ENCODE data around the gene PTPRF. TPM values are rescaled to one million over a fixed set of nuclear protein-coding genes. Genes with fewer than 3 reads are reported as not detected.
A peak's percentile ranks its signal among the peaks of the same experiment; 100 is the strongest.
"Not testable (repeated sequence)": the region's sequence is repeated elsewhere in the genome, so short reads cannot be mapped to it uniquely, and the experiment has no call there.

Gene PTPRF
- total RNA-seq, 1 experiment from 2014 or later: not detected

DNA sequence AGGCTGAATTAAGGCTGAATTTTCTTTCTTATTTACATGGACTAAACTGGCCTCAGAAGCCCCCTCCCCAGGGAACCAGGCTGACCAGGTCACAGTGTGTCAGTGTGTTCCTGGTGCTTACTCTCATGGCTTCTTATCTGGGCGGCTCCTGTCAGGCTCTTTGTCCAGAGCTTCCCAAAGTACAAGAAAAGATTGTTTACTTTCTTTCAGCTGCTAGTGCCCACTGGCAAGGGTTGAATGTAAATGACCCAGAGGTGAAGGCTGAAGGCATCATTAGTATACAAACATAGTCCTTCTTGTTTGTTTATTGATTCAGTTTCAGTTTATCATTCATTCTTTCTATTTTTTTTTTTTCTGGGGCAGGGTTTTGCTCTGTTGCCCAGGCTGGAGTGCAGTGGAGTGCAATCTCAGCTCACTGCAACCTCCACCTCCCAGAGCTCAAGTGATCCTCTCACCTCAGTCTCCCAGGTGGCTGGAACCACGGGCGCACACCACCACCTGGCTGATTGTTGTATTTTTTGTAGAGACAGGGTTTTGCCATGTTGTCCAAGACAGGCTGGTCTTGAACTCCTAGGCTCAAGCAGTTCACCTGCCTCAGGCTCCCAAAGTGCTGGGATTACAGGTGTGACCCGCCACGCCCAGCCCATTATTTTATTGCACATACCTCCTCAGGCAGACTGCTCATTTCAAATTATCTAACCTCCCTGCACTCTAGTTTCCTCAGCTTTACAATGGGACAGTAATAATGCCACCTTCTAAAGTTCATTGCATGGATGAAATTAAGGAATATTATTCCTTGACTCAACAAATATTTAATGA lies 109.5 kb downstream of the PTPRF start:
- no peak overlapping the region for H3K4me2 ChIP-seq (ENCODE audit: low read depth, low read length, poor library complexity, severe bottlenecking)
- no peaks in the 10 kb centered on the region for H4K20me1 ChIP-seq (ENCODE audit: insufficient read depth, low read depth, low read length)
- no peaks in the 10 kb centered on the region for H3K9me3 ChIP-seq (ENCODE audit: low read length)
- H3K4me1 ChIP-seq (ENCODE audit: low read length): no peaks in the 10 kb centered on the region
- H3K36me3 ChIP-seq (ENCODE audit: insufficient read depth, low read length): no peaks in the 10 kb centered on the region
- H2AFZ ChIP-seq (ENCODE audit: low read length): no peak overlapping the region
- H3K27me3 ChIP-seq (ENCODE audit: low read length): no peaks in the 10 kb centered on the region
- H3K27ac ChIP-seq (ENCODE audit: low read length): no peak overlapping the region
- H3K79me2 ChIP-seq (ENCODE audit: low read length): no peaks in the 10 kb centered on the region
- H3K9ac ChIP-seq (ENCODE audit: low read length): no peak overlapping the region
- H3K4me3 ChIP-seq (ENCODE audit: low read length): no peak overlapping the region
- DNase-seq: no peak
- no peaks in the 10 kb centered on the region for H3K9me2 ChIP-seq (replicated peaks; ENCODE audit: insufficient read depth, low read length)

DNA sequence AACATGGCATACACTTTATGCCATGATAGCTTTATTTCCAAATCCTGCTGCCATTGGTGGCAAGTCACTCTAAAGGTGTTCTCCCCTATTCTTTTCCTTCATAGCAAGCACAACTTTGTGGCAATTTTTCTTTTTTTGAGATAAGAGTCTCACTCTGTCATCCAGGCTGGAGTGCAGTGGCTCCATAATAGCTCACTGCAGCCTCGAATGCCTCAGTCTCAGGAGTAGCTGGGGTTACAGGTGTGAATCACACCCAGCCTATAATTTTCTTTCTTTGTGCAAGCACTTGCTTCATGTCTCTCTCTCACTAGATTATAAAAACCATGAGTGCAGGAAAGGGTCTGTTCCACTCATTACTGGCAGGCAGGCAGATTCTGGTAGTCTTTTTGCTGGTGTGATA lies 113.9 kb downstream of the PTPRF start:
- Histone ChIP-seq H3K27ac (ENCODE audit: low read length) (no peak overlapping the region), H3K4me1 (ENCODE audit: low read length) (peaks cover 7% of the 10 kb centered on the region), H3K4me2 (ENCODE audit: low read depth, low read length, poor library complexity, severe bottlenecking) (no peak overlapping the region), H3K4me3 (ENCODE audit: low read length) (no peak overlapping the region), H2AFZ (ENCODE audit: low read length) (no peak overlapping the region), H3K9me3 (ENCODE audit: low read length) (no peaks in the 10 kb centered on the region), H3K9me2 (replicated peaks; ENCODE audit: insufficient read depth, low read length) (no peaks in the 10 kb centered on the region), H3K36me3 (ENCODE audit: insufficient read depth, low read length) (no peaks in the 10 kb centered on the region), H4K20me1 (ENCODE audit: insufficient read depth, low read depth, low read length) (no peaks in the 10 kb centered on the region), H3K9ac (ENCODE audit: low read length) (no peak overlapping the region), H3K79me2 (ENCODE audit: low read length) (no peaks in the 10 kb centered on the region), H3K27me3 (ENCODE audit: low read length) (no peaks in the 10 kb centered on the region)
- DNase-seq: no peak

DNA sequence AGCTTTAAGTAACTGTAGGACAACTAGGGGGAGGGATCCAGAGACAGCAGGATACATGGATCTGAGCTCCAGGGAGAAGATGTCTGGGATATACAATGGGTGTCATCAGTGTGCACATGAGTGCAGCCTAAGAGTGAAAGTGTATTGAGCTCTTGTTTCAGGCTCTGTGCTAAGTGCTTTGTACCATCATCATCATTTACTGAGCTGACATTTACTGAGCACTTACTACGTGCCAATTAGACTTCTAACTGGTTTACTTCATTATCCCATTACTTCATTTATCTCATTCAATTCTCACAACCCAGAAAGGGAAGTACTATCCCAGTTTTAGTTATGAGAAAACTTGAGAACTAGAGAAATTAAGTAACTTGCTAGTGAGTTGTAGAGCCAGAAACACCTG lies 114.8 kb downstream of the PTPRF start:
- Histone ChIP-seq H3K27ac (ENCODE audit: low read length) (no peak overlapping the region), H3K4me3 (ENCODE audit: low read length) (no peak overlapping the region)
- no peak for DNase-seq

DNA sequence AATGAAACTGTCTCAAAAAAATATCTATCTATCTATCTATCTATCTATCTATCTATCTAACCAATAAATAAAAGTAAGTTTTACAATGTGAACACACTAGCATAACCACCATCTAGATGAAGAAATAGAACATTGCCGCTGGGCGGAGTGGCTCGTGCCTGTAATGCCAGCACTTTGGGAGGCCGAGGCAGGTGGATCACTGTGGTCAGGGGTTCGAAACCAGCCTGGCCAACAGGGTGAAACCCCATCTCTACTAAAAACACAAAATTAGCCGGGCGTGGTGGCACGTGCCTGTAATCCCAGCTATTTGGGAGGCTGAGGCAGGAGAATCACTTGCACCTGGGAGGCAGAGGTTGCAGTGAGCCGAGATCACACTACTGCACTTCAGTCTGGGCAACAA lies 116.6 kb downstream of the PTPRF start:
- Histone ChIP-seq H3K4me1 (ENCODE audit: low read length) (peaks cover 21% of the 10 kb centered on the region), H4K20me1 (ENCODE audit: insufficient read depth, low read depth, low read length) (peaks cover 14% of the 10 kb centered on the region), H3K79me2 (ENCODE audit: low read length) (peaks cover 20% of the 10 kb centered on the region)
- not testable (repeated sequence) for H3K27ac ChIP-seq (ENCODE audit: low read length); DNase-seq; H2AFZ ChIP-seq (ENCODE audit: low read length); H3K9me2 ChIP-seq (replicated peaks; ENCODE audit: insufficient read depth, low read length); H3K27me3 ChIP-seq (ENCODE audit: low read length); H3K9me3 ChIP-seq (ENCODE audit: low read length); H3K4me2 ChIP-seq (ENCODE audit: low read depth, low read length, poor library complexity, severe bottlenecking); H3K36me3 ChIP-seq (ENCODE audit: insufficient read depth, low read length); H3K4me3 ChIP-seq (ENCODE audit: low read length); H3K9ac ChIP-seq (ENCODE audit: low read length)

More for the DNA sequence above, 114.8 kb downstream of the PTPRF start:
- Histone ChIP-seq H2AFZ (ENCODE audit: low read length) (no peak overlapping the region), H3K9me3 (ENCODE audit: low read length) (no peaks in the 10 kb centered on the region), H3K36me3 (ENCODE audit: insufficient read depth, low read length) (no peaks in the 10 kb centered on the region), H3K27me3 (ENCODE audit: low read length) (no peaks in the 10 kb centered on the region), H3K9ac (ENCODE audit: low read length) (no peak overlapping the region), H3K4me2 (ENCODE audit: low read depth, low read length, poor library complexity, severe bottlenecking) (no peak overlapping the region), H3K4me1 (ENCODE audit: low read length) (peaks cover 7% of the 10 kb centered on the region), H4K20me1 (ENCODE audit: insufficient read depth, low read depth, low read length) (0 out of 2 replicates have a peak, but pooled peaks cover under 1% of the 10 kb centered on the region), H3K9me2 (replicated peaks; ENCODE audit: insufficient read depth, low read length) (no peaks in the 10 kb centered on the region), H3K79me2 (ENCODE audit: low read length) (peaks cover 2% of the 10 kb centered on the region)

DNA sequence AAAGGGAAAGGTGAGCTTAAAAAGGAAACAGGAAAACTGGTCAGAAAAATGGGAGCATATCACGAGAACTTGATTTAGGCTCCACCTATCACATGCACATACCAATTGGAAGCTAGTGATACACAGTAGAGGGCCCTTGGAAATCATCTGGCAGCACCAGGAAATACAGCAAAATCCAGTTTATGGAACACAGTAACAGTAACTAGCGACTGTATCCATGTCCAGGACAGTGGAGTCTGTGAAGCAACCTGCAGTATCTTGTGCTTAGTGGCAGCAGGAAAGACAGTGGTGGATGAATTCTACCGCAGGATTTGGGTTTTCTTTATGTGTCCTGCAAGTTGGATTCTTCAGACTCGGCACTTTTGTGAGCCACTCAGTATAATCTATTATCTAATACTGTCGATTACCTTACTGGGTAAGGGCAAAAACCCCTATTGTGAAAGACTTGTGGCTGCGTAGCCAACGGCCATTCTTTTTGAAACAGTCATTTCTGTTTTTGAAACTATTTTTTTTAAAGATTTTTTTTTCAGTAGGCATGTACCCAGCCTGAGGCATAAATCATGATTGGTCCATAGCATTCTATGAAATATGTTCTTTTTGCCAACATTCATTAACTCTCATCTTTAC lies 117.7 kb downstream of the PTPRF start:
- H2AFZ ChIP-seq (ENCODE audit: low read length): no peak overlapping the region
- 0 out of 2 replicates have a peak, but pooled peaks cover 5% of the 10 kb centered on the region for H3K36me3 ChIP-seq (ENCODE audit: insufficient read depth, low read length)
- H4K20me1 ChIP-seq (ENCODE audit: insufficient read depth, low read depth, low read length): peaks cover 14% of the 10 kb centered on the region
- no peak overlapping the region for H3K27ac ChIP-seq (ENCODE audit: low read length)
- H3K79me2 ChIP-seq (ENCODE audit: low read length): peaks cover 29% of the 10 kb centered on the region
- DNase-seq: no peak
- H3K4me2 ChIP-seq (ENCODE audit: low read depth, low read length, poor library complexity, severe bottlenecking): peak overlapping the region; percentile 79
- H3K9me3 ChIP-seq (ENCODE audit: low read length): no peaks in the 10 kb centered on the region
- H3K4me3 ChIP-seq (ENCODE audit: low read length): no peak overlapping the region
- no peak overlapping the region for H3K9ac ChIP-seq (ENCODE audit: low read length)
- no peaks in the 10 kb centered on the region for H3K9me2 ChIP-seq (replicated peaks; ENCODE audit: insufficient read depth, low read length)
- peaks cover 28% of the 10 kb centered on the region for H3K4me1 ChIP-seq (ENCODE audit: low read length)
- H3K27me3 ChIP-seq (ENCODE audit: low read length): no peaks in the 10 kb centered on the region

DNA sequence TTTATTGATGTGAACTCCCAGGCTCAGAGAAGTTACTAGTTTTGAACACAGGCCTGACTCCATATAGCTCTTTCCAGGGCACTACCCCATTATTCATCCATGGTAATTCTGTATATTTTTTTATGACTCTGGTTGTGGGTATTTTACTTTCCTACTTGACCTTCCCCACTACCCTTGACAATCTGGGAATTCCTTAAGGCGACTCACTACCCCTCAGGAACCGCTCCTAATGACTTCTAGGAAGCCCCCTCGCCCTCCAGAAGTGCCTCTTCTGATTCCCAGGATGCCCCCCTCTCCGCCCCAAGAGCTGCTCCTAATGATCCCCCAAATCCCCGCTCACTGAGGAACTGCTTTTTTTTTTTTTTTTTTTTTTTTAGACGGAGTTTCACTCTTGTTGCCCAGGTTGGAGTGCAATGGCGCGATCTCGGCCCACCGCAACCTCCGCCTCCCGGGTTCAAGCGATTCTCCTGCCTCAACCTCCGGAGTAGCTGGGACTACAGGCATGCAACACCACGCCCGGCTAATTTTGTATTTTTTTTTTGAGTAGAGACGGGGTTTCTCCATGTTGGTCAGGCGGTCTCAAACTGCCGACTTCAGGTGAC lies 118.3 kb downstream of the PTPRF start:
- peak overlapping the region; percentile 84 for H3K9ac ChIP-seq (ENCODE audit: low read length)
- 0 out of 2 replicates have a peak overlapping the region, but pooled peaks have one; percentile 66 for H2AFZ ChIP-seq (ENCODE audit: low read length)
- no peak overlapping the region for H3K27ac ChIP-seq (ENCODE audit: low read length)
- H3K4me3 ChIP-seq (ENCODE audit: low read length): peak overlapping the region; percentile 98
- H3K9me2 ChIP-seq (replicated peaks; ENCODE audit: insufficient read depth, low read length): no peaks in the 10 kb centered on the region
- peaks cover 11% of the 10 kb centered on the region for H3K36me3 ChIP-seq (ENCODE audit: insufficient read depth, low read length)
- DNase-seq: no peak
- no peaks in the 10 kb centered on the region for H3K27me3 ChIP-seq (ENCODE audit: low read length)
- peaks cover 14% of the 10 kb centered on the region for H4K20me1 ChIP-seq (ENCODE audit: insufficient read depth, low read depth, low read length)
- H3K4me2 ChIP-seq (ENCODE audit: low read depth, low read length, poor library complexity, severe bottlenecking): peak overlapping the region; percentile 79
- H3K9me3 ChIP-seq (ENCODE audit: low read length): no peaks in the 10 kb centered on the region
- peaks cover 35% of the 10 kb centered on the region for H3K79me2 ChIP-seq (ENCODE audit: low read length)
- H3K4me1 ChIP-seq (ENCODE audit: low read length): peaks cover 34% of the 10 kb centered on the region

DNA sequence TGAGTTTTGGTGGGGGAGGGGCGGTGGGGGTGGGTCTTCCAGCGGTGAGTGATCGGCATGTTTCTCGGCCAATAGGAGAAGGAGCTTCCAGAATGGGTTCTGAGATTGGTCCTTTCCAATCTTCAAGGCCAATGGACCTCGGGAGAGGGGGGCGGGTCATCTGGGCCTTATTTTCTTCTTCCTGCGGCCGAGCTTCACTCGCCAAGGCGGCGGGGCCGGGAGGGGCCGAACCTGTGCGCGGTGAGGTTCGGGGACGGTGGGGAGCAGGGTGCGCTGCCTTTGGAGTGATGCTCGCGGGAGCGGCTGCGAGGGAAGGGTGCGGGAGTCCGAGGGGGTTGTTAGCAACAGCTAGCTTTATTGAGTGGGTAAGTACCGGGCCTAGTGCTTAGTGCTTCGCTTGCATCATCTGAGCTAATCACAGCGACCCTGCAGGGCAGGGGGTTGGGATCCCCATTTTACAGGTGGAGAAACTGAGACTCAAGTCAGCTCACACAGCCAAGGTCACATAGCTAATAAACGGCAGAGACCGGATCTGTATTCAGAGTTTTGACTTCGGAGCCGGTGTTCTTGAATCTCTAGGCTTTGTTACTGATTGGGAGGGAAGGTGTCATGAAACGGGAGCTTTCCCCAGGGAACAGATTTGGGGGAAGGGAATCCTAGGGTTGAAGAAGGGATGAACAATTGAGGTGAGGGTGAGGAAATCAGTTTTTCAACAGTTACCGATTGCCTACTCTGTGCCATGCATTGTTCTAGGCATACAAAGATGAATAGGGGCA lies 119.8 kb downstream of the PTPRF start:
- no peaks in the 10 kb centered on the region for H3K9me2 ChIP-seq (replicated peaks; ENCODE audit: insufficient read depth, low read length)
- H3K79me2 ChIP-seq (ENCODE audit: low read length): peaks cover 50% of the 10 kb centered on the region
- H3K36me3 ChIP-seq (ENCODE audit: insufficient read depth, low read length): peaks cover 25% of the 10 kb centered on the region
- H3K27ac ChIP-seq (ENCODE audit: low read length): peak overlapping the region; percentile 74
- H3K4me3 ChIP-seq (ENCODE audit: low read length): peak overlapping the region; percentile 98
- H3K9ac ChIP-seq (ENCODE audit: low read length): peak overlapping the region; percentile 96
- peaks cover 14% of the 10 kb centered on the region for H4K20me1 ChIP-seq (ENCODE audit: insufficient read depth, low read depth, low read length)
- no peak overlapping the region for H2AFZ ChIP-seq (ENCODE audit: low read length)
- no peaks in the 10 kb centered on the region for H3K27me3 ChIP-seq (ENCODE audit: low read length)
- H3K4me2 ChIP-seq (ENCODE audit: low read depth, low read length, poor library complexity, severe bottlenecking): peak overlapping the region; percentile 94
- DNase-seq: peak; percentile 99
- H3K9me3 ChIP-seq (ENCODE audit: low read length): no peaks in the 10 kb centered on the region
- peaks cover 40% of the 10 kb centered on the region for H3K4me1 ChIP-seq (ENCODE audit: low read length)

Data from Karpas-422 (cell line).